ENCODE data around the gene IL1R2. TPM values are rescaled to one million over a fixed set of nuclear protein-coding genes. Genes with fewer than 3 reads are reported as not detected.

Gene IL1R2
- total and polyA plus RNA-seq, 2 of the 13 experiments (the other 11 are each of a cell fraction or from before 2014, with no cell fraction given) = 3.6 to 7.3 TPM

DNA sequence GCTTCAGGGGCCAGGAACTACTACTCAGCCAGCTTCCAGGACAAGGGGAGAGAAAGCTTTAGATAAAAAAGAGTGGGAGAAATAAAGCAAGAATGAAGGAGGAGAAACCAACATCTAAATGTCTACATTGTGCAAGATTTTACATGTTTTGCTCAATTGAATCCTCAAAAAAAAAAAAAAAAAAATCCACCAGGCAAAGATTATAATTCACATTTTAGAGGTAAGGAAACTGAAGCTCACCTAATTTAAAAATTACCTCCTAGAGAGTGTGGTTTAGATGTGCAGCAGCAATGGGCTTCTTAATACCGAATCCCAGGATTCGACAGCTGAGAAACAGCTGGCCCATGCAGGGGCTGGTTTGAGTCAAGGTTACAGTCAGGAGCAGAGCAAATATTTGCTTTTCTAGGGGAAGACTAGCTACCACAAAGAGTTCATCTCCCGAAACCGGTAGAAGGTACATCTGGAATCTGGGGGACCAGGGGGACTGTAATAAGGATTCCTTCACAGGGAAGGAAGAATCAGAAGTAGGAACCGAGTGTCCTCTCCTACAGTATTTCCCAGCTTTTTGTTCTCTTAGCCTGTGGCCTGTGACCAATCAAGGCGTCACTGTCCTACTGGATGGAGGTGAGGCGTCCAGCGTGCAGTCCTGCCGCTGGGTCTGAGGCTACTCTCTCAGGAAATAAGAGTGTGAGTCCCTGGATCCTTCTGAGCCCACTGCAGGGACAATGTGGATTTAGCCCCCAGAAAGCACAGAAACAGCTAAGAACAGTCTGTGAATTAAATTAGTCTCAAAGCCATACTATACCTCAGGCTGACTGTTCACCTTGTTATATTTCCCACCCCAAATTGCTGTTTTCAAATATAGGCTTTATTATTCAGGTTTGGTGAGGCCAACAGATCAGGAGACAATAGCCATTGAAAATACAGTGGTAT is 42.3 kb downstream of the IL1R2 start (continued):
- TF ChIP-seq, protein P1, sequence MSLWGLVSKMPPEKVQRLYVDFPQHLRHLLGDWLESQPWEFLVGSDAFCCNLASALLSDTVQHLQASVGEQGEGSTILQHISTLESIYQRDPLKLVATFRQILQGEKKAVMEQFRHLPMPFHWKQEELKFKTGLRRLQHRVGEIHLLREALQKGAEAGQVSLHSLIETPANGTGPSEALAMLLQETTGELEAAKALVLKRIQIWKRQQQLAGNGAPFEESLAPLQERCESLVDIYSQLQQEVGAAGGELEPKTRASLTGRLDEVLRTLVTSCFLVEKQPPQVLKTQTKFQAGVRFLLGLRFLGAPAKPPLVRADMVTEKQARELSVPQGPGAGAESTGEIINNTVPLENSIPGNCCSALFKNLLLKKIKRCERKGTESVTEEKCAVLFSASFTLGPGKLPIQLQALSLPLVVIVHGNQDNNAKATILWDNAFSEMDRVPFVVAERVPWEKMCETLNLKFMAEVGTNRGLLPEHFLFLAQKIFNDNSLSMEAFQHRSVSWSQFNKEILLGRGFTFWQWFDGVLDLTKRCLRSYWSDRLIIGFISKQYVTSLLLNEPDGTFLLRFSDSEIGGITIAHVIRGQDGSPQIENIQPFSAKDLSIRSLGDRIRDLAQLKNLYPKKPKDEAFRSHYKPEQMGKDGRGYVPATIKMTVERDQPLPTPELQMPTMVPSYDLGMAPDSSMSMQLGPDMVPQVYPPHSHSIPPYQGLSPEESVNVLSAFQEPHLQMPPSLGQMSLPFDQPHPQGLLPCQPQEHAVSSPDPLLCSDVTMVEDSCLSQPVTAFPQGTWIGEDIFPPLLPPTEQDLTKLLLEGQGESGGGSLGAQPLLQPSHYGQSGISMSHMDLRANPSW (CRISPR knock-in tag; IDR thresholded peaks at IDR 0.05; ENCODE audit: borderline replicate concordance) = no peak; the same call in 1 of the 2 replicates
- TF ChIP-seq KAT8 (CRISPR knock-in tag; IDR thresholded peaks at IDR 0.05) = peak; percentile 73
- TF ChIP-seq FIP1L1 (IDR thresholded peaks at IDR 0.05; ENCODE audit: borderline replicate concordance, insufficient read depth, low read depth, low read length) = no peak
- TF ChIP-seq ZSCAN29 (CRISPR knock-in tag; conservative IDR thresholded peaks at IDR 0.05) = peak; percentile 18; the same call in 1 of the 2 replicates
- TF ChIP-seq ARNT (IDR thresholded peaks at IDR 0.05) = no peak
- peak; percentile 78; the same call in 1 of the 2 replicates for TF ChIP-seq MBD4 (IDR thresholded peaks at IDR 0.05; ENCODE audit: borderline replicate concordance, low read length)
- TF ChIP-seq HNF4G (IDR thresholded peaks at IDR 0.05; ENCODE audit: borderline replicate concordance, low read depth, low read length) = peak; percentile 22; the same call in 1 of the 2 replicates
- no peak for TF ChIP-seq HNF4G (CRISPR knock-in tag; IDR thresholded peaks at IDR 0.05; ENCODE audit: borderline replicate concordance, low read depth)
- TF ChIP-seq ATAD3A (CRISPR knock-in tag; IDR thresholded peaks at IDR 0.05) = no peak
- TF ChIP-seq RELA (CRISPR knock-in tag; IDR thresholded peaks at IDR 0.05) = 0 out of 2 replicates have a peak, but pooled peaks have one; percentile 22
- peak; percentile 87; the same call in 1 of the 2 replicates for TF ChIP-seq HMG20A (CRISPR knock-in tag; IDR thresholded peaks at IDR 0.05; ENCODE audit: borderline replicate concordance)
- TF ChIP-seq FOXK1 (CRISPR knock-in tag; IDR thresholded peaks at IDR 0.05; ENCODE audit: borderline replicate concordance, low read depth) = 0 out of 2 replicates have a peak, but pooled peaks have one; percentile 46
- no peak for TF ChIP-seq GPN1 (CRISPR knock-in tag; IDR thresholded peaks at IDR 0.05; ENCODE audit: borderline replicate concordance)
- no peak for TF ChIP-seq KMT2B (CRISPR knock-in tag; IDR thresholded peaks at IDR 0.05)
- peak; percentile 79 for TF ChIP-seq NR2F6 (IDR thresholded peaks at IDR 0.05)
- TF ChIP-seq NR2F6 (CRISPR knock-in tag; IDR thresholded peaks at IDR 0.05) = peak; percentile 80; the same call in 1 of the 2 replicates
- no peak for TF ChIP-seq ZNF431 (CRISPR knock-in tag; IDR thresholded peaks at IDR 0.05; ENCODE audit: borderline replicate concordance, low read depth)
- peak; percentile 2; the same call in 1 of the 2 replicates for TF ChIP-seq NR2F2 (IDR thresholded peaks at IDR 0.05; ENCODE audit: borderline replicate concordance, low read depth)
- peak; percentile 28; the same call in 1 of the 2 replicates for TF ChIP-seq HHEX (CRISPR knock-in tag; IDR thresholded peaks at IDR 0.05)
- peak; percentile 64 for TF ChIP-seq ZNF605 (CRISPR knock-in tag; IDR thresholded peaks at IDR 0.05)
- TF ChIP-seq, protein P2, sequence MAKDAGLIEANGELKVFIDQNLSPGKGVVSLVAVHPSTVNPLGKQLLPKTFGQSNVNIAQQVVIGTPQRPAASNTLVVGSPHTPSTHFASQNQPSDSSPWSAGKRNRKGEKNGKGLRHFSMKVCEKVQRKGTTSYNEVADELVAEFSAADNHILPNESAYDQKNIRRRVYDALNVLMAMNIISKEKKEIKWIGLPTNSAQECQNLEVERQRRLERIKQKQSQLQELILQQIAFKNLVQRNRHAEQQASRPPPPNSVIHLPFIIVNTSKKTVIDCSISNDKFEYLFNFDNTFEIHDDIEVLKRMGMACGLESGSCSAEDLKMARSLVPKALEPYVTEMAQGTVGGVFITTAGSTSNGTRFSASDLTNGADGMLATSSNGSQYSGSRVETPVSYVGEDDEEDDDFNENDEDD (CRISPR knock-in tag; IDR thresholded peaks at IDR 0.05; ENCODE audit: borderline replicate concordance) = peak; percentile 31; the same call in 1 of the 2 replicates
- TF ChIP-seq, protein P3, sequence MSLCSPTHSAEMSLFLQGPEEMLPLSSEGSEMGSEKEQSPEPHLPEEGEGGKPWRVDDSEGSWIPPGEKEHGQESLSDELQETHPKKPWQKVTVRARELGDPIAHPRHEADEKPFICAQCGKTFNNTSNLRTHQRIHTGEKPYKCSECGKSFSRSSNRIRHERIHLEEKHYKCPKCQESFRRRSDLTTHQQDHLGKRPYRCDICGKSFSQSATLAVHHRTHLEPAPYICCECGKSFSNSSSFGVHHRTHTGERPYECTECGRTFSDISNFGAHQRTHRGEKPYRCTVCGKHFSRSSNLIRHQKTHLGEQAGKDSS (CRISPR knock-in tag; IDR thresholded peaks at IDR 0.05; ENCODE audit: borderline replicate concordance, low read depth) = no peak
- TF ChIP-seq ZNF724P (CRISPR knock-in tag; IDR thresholded peaks at IDR 0.05; ENCODE audit: borderline replicate concordance) = peak; percentile 80
- TF ChIP-seq, protein P4, sequence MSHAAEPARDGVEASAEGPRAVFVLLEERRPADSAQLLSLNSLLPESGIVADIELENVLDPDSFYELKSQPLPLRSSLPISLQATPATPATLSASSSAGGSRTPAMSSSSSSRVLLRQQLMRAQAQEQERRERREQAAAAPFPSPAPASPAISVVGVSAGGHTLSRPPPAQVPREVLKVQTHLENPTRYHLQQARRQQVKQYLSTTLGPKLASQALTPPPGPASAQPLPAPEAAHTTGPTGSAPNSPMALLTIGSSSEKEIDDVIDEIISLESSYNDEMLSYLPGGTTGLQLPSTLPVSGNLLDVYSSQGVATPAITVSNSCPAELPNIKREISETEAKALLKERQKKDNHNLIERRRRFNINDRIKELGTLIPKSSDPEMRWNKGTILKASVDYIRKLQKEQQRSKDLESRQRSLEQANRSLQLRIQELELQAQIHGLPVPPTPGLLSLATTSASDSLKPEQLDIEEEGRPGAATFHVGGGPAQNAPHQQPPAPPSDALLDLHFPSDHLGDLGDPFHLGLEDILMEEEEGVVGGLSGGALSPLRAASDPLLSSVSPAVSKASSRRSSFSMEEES (CRISPR knock-in tag; IDR thresholded peaks at IDR 0.05) = peak; percentile 70
- no peak for TF ChIP-seq ZC3H4 (CRISPR knock-in tag; IDR thresholded peaks at IDR 0.05; ENCODE audit: borderline replicate concordance)
